ENCODE data around the gene SARS1.
"Not testable (repeated sequence)": the region's sequence is repeated elsewhere in the genome, so short reads cannot be mapped to it uniquely, and the experiment has no call there.

The SARS1 gene

GRCh38 chr1:109213824-109214693, at the start of gene SARS1:
SARS1 (plus strand) TSS chr1:109213918; CDS start chr1:109213993, 75 bp downstream.
- peak; percentile 87 for DNase-seq (ENCODE audit: low spot score)

- no peak for DNase-seq (ENCODE audit: low spot score)
Measured at GRCh38 chr1:109164538-109164937, 49.2 kb upstream of the SARS1 start.

DNA sequence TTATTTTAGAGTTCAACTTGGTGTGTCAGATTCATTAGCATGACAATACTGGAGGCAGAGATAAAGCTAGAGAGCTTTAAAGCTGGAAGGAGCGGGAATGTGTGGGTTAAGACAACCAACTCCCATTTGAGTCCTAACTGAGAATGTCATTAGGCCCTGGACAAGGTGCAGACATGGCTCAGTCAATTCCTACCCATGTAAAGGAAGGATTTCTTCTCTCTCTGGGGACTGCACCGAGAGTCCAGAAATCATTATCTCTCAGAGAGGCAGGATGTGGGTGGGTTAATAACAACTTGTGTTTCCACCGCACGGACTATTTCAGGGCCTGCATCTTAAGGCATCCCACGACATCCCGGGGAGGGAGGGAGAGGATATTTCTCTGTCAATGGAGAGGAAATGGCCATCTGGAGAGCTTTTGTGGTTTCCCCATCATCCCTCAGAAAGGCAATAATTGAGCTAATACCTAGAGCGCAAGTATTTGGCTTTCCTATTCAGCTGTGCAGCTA, 46.7 kb upstream of the SARS1 start:
- DNase-seq (ENCODE audit: low spot score) = no peak

- no peak for DNase-seq (ENCODE audit: low spot score)
Measured at GRCh38 chr1:109170035-109170764, 43.5 kb upstream of the SARS1 start.

- no peak for DNase-seq (ENCODE audit: low spot score)
Measured at GRCh38 chr1:109171646-109172045, 42.1 kb upstream of the SARS1 start.

DNA sequence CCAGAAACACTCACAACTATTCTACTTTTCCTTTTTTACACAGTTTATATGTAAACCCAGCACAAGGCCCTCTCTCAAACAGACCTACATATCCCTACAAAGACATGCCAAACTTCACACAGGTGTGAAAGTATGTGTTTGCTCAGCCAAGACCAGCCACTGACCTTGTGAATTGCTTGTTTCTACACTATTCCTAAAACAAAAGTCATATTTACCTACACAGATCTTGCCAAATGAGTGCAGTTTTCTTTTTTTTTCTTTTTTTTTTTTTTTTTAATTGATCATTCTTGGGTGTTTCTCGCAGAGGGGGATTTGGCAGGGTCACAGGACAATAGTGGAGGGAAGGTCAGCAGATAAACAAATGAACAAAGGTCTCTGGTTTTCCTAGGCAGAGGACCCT, 37.4 kb upstream of the SARS1 start:
- not testable (repeated sequence) for DNase-seq (ENCODE audit: low spot score)

GRCh38 chr1:109180715-109181084, 33.0 kb upstream of the SARS1 start:
- not testable (repeated sequence) for DNase-seq (ENCODE audit: low spot score)

GRCh38 chr1:109181085-109181806, 32.5 kb upstream of the SARS1 start:
- no peak for DNase-seq (ENCODE audit: low spot score)

DNA sequence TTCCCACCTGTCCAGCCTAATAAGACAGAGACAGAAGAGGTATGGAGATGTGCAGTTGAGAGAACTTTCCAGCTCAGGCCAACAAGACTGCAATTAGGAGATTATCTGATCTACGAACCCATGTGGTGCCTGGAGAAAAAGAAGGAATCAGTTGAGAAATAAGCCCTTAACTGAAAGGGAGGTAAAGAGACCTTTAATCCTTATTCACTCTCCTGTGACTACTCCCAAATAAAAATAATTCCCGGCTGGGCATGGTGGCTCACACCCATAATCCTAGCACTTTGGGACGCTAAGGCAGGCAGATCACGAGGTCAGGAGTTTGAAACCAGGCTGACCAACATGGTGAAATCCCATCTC, 31.9 kb upstream of the SARS1 start:
- no peak for DNase-seq (ENCODE audit: low spot score)

DNA sequence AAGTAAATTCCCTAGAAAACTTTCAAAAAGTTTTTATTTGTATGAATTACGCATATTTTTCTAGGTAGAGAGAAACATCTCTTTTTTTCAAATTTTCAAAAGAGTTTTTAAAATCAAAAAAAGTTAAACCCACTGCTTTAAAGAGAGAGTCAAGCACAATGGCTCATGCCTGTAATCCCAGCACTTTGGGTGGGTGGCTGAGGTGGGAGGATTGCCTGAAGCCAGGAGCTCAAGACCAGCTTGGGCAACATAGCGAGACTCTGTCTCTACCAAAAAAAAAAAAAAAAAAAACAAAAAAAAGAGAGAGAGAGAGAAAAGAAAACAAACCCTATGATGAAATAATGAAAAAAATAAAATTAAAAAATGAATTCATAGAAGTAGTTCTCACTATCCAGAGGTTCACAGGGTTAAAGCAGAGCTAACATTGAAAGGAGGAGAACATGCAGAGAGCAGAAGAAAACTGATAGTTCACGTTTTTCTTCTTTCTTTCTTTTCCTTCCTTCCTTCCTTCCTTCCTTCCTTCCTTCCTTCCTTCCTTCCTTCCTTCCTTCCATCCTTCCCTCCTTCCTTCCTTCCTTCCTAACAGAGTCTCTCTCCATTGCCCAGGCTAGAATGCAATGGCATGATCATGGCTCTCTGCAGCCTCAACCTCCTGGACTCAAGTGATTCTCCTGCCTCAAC, 30.5 kb upstream of the SARS1 start:
- no peak for DNase-seq (ENCODE audit: low spot score)

DNA sequence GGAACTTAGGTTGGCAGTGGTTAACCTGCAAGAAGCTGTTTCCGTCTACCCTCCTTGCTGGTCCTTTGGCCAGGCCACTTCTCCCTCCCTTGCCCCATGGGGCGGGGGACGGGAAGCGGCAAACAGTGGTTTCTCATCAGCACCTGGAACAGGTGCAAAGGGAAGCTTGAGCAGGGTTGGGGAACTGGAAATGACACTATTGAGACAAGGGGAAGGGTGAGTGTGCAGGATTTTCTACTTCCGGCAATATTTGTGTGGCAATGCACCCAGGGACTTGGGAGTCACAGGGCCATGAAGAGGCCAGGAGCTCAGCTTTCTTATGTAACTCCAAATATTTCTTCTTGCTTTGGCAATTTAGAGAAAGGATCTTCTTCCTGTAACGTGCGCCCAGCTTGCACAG, 29.0 kb upstream of the SARS1 start:
- no peak for DNase-seq (ENCODE audit: low spot score)

GRCh38 chr1:109185357-109185756, 28.4 kb upstream of the SARS1 start:
- no peak for DNase-seq (ENCODE audit: low spot score)

DNA sequence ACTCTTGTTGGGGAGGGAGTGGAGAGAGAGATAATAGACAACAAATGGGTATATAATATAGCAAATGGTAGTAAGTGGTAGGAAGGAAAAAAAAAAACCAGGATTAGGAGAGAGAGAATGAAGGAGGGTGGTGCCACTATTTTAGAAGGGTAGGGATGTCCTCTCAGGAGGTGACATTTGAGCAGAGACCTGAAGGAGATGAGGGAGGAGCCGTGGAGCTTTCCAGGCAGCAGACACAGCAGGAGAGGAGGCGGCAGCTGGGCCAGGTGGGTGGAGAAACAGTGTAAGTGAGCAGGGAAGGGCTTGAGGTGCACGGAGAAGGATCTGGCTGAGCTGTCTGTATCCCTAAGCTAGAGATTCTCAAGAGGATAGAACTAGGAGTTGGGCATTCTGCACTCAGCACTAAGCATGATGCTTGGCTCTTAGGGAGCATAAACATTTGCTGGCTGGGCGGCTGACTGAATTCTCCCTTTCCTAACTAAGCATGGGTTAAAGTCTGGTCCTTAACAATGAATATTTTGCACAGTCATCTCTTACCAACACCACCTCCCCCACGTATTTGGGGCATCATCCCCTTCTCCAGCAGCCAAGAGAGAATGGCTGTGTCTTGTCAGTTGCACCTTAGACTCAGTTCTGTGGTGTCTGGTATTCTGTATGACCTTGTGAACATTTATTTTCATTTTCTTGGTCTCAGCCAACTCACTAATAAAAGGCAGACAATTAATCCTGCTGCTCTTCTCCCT, 27.6 kb upstream of the SARS1 start:
- no peak for DNase-seq (ENCODE audit: low spot score)

DNA sequence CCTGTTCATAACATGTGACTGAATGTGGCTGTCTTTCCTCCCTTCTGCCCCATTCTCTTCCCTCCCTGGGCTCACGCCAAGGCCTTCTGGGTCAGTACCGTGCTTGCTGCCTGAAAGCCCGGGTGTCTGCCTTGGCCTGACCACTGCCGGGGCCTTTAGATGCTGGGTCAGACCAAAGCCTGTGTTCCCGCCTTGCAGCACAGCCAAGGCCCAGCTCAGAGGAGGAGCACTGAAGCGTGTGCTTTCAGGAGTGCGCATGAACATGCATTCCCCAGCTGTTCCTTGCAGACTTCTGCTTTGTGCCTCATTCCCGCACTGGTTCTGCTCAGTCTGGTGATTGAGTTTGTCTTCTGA, 27.0 kb upstream of the SARS1 start:
- no peak for DNase-seq (ENCODE audit: low spot score)

GRCh38 chr1:109187127-109187526, 26.6 kb upstream of the SARS1 start:
- no peak for DNase-seq (ENCODE audit: low spot score)

DNA sequence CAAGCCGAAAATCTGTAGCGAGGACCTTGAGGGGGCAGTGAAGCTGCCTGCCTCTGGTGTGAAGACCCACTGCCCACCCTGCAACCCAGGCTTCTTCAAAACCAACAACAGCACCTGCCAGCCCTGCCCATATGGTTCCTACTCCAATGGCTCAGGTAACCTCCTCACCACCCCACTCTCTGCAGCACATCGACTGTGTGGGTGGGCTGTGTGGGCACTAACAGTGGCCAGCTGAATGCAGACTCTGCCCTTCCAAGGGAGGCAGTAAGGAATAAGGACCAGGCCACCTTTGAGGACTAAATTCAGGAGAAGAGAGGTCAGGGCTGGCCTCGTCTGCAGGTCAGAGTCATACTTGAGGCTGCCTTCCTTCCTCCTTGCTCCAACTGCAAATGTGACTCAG, 25.5 kb upstream of the SARS1 start:
- DNase-seq (ENCODE audit: low spot score) = no peak

DNA sequence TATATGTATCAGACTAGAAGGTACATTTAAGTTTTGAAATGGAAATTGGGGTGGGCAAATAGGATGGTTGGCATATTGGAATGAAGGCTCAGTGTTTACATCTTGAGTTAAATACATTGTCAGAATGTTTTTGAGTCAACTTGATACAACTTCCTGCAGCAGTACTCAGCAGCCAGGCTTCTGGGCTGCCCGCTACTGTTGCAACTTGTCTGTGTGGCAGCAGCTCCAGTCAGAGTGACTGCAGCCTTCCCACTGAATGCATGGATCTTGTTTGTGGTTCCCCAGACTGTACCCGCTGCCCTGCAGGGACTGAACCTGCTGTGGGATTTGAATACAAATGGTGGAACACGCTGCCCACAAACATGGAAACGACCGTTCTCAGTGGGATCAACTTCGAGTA, 24.9 kb upstream of the SARS1 start:
- DNase-seq (ENCODE audit: low spot score) = no peak

DNA sequence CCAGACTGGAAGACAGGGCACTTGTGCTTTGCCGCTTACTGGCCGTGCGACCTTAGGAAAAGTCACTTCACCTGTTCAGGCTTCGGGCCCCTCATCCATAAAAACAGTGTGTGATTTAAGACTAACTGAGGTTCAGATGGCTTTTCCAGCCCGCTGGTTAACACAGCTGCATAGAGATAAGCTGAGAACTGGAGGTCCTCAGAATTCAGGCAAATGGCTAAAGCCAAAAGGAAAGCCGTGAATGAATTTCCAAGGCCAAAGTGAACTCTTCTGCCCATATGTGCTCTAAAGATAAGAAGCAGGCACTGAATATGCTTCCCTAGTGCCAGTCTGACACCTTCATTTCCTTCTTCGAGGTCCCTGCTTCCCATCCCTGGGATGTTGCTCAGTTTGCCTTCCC, 23.5 kb upstream of the SARS1 start:
- no peak for DNase-seq (ENCODE audit: low spot score)

GRCh38 chr1:109191377-109191776, 22.3 kb upstream of the SARS1 start:
- no peak for DNase-seq (ENCODE audit: low spot score)

DNA sequence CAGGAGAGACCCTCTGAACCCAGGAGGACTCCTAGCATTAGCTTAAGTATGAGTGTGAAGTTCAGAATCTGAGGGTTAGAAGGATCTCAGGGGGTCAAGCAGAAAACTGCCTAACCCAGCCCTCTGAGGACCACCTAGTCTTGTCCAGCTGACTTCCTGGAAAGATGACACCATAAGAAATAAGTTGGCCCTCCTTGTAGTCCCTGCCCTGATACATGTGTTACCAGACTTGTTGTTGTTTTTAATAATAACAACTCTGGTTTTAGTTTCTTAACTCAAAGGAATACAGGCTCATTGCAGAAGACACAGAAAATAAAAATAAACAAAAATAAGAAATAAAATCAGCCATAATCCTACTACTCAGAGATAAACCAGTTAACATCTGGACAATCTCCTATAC, 21.8 kb upstream of the SARS1 start:
- DNase-seq (ENCODE audit: low spot score) = no peak

DNA sequence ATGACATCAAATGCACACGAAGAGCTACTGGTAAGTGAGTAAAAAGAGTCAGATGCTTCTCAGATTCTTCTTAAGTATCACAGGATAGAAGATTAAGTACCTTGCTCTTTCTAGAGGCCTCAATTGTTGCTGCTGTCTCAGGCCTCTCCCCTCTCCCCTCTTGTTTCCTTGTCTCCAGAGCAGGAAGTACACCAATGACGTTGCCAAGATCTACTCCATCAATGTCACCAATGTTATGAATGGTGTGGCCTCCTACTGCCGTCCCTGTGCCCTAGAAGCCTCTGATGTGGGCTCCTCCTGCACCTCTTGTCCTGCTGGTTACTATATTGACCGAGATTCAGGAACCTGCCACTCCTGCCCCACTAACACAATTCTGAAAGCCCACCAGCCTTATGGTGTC, 21.3 kb upstream of the SARS1 start:
- no peak for DNase-seq (ENCODE audit: low spot score)
